HL-60 (cell line): ENCODE data around the gene GHRH.

Source experiments
- DNase-seq, 2 experiments: peaks; one replicate each; pipeline ENCODE4 v3.0.0-alpha.2; 2010 to 2020; ENCODE audit warnings: low read depth in 1 of 2, low spot score in 1 of 2
- H3K27ac ChIP-seq: fragments of 250-450 bp; sonication (Bioruptor Pico); replicated peaks from 2 replicates; pipeline ENCODE4 v1.5.1; 2020; ENCODE audit warnings: mild to moderate bottlenecking, moderate library complexity
- H3K27me3 ChIP-seq: fragments of 250-450 bp; sonication (Bioruptor Pico); 2 replicates; pipeline ENCODE4 v1.5.1; 2021; ENCODE audit warnings: mild to moderate bottlenecking, moderate library complexity; ENCODE audit not compliant: insufficient read depth, poor library complexity, severe bottlenecking
- H3K4me3 ChIP-seq: replicated peaks from 2 replicates; pipeline ENCODE4 v1.5.1; 2011; ENCODE audit warnings: mild to moderate bottlenecking, control low read depth, low read length; ENCODE audit not compliant: insufficient read depth
- CTCF ChIP-seq: IDR thresholded peaks from one replicate; pipeline ENCODE4 v1.5.1; 2011; ENCODE audit warnings: low read length, control low read depth, inconsistent platforms; ENCODE audit not compliant: insufficient read depth
- GABPA ChIP-seq: IDR thresholded peaks from 2 replicates; pipeline ENCODE4 v1.6.1; 2012; ENCODE audit warnings: low read depth
- POLR2AphosphoS5 ChIP-seq: IDR thresholded peaks from 2 replicates; pipeline ENCODE4 v1.6.1; 2012; ENCODE audit warnings: low read depth
- REST ChIP-seq: IDR thresholded peaks from 2 replicates; pipeline ENCODE4 v1.6.1; 2012; ENCODE audit warnings: low read depth; ENCODE audit not compliant: insufficient replicate concordance
- SPI1 ChIP-seq: IDR thresholded peaks from 2 replicates; pipeline ENCODE4 v1.6.1; 2012; ENCODE audit warnings: low read depth, mild to moderate bottlenecking, borderline replicate concordance
- long read RNA-seq: library from polyadenylated mRNA; unstranded; transcript quantifications from one replicate; pipeline ENCODE4 v2.0.0, GENCODE V29; 2020

GHRH gene
- long read RNA-seq = 0 reads

GRCh38 chr20:37261714-37262113 is at the start of gene GHRH:
Gene GHRH (minus strand): TSS chr20:37261814. CDS start chr20:37256889, 4,925 bp downstream.
- no peak within 1 kb of the TSS for H3K4me3 ChIP-seq
- no peaks in the 10 kb centered on the region for H3K27me3 ChIP-seq
- DNase-seq = no peak
- TF ChIP-seq REST = no peak
- no peak for TF ChIP-seq GABPA
- no peak for TF ChIP-seq CTCF
- TF ChIP-seq SPI1 = no peak
- no peak for TF ChIP-seq POLR2AphosphoS5
- H3K27ac ChIP-seq = no peak within 1 kb of the TSS

- Histone ChIP-seq H3K27me3 (no peaks in the 10 kb centered on the region), H3K4me3 (no peak overlapping the region), H3K27ac (no peak overlapping the region)
- no peak for DNase-seq
- TF ChIP-seq POLR2AphosphoS5 (no peak), CTCF (no peak), SPI1 (no peak), GABPA (no peak), REST (no peak)
These were observed 49.3 kb upstream of the GHRH start for GRCh38 chr20:37310951-37311350.

- Histone ChIP-seq H3K4me3 (no peak overlapping the region), H3K27ac (no peak overlapping the region), H3K27me3 (no peaks in the 10 kb centered on the region)
- no peak for TF ChIP-seq SPI1
- TF ChIP-seq CTCF = no peak
- no peak for TF ChIP-seq POLR2AphosphoS5
- no peak for TF ChIP-seq REST
- no peak for TF ChIP-seq GABPA
- no peak for DNase-seq
These were observed 48.4 kb upstream of the GHRH start for GRCh38 chr20:37309936-37310590.
